ENCODE measurements around the gene PSEN2.

DNA sequence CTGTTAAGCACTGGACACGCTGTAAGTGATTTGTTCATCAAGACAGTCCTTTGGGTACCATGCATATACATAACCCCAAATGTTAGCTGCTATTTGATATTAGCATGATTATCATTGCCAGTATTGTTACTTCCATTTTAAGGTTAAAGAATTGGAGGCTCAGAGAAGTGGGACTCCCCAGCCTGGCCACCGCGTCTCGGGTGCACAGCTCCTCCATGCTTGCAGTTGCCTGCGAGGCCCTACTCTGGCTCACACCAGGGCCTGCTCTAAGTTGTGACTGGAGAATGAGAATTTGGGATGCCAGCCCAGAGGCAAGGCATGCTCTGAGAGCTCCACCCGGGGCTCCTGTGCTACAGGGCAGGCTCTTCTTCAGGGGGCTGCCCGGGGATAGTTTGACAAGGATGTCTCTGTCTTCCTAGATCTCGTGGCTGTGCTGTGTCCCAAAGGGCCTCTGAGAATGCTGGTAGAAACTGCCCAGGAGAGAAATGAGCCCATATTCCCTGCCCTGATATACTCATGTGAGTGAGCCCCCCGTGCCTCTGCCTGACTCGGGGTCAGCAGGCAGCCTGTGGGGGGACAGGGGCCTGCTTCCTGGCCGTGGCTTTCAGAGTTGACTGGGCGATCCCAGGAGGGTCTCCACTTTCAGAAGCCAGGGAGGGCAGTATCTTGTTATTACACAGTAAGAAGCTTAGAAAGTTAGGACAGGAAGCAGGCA lies 19.4 kb downstream of the PSEN2 start:
- TF ChIP-seq, protein P1, sequence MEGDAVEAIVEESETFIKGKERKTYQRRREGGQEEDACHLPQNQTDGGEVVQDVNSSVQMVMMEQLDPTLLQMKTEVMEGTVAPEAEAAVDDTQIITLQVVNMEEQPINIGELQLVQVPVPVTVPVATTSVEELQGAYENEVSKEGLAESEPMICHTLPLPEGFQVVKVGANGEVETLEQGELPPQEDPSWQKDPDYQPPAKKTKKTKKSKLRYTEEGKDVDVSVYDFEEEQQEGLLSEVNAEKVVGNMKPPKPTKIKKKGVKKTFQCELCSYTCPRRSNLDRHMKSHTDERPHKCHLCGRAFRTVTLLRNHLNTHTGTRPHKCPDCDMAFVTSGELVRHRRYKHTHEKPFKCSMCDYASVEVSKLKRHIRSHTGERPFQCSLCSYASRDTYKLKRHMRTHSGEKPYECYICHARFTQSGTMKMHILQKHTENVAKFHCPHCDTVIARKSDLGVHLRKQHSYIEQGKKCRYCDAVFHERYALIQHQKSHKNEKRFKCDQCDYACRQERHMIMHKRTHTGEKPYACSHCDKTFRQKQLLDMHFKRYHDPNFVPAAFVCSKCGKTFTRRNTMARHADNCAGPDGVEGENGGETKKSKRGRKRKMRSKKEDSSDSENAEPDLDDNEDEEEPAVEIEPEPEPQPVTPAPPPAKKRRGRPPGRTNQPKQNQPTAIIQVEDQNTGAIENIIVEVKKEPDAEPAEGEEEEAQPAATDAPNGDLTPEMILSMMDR (IDR thresholded peaks at IDR 0.05; ENCODE audit: low read length) = no peak
- TF ChIP-seq EZH2 (IDR thresholded peaks at IDR 0.05; ENCODE audit: borderline replicate concordance, low read length) = no peak
